Measurements from ENCODE around the gene WHRN.

WHRN gene

DNA sequence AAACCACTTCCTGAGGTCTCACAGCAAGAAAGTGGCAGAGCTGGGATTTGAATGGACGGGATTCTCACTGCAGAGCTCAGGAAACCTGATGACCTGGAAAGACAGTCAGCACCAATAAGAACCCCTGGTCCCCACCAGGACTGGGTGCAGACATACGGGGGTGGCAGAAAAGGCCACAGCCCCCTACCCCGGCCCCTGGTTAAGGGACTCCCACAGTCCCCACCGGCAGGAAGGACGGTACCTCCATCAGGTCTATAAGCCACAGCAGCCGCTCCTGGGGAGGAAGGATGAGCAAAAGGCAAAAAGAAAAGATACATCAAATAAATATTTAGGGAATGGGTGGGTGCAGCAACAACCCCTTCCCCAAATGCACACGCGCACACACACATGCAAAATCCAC, 85.5 kb downstream of the WHRN start:
- Histone ChIP-seq H3K4me3 (ENCODE audit: low read depth, low read length) (no peak overlapping the region), H3K27me3 (ENCODE audit: insufficient read depth, low read length) (no peaks in the 10 kb centered on the region), H3K79me2 (ENCODE audit: control insufficient read depth, insufficient read depth, low read length, unreplicated experiment) (no peaks in the 10 kb centered on the region)

GRCh38 chr9:114418053-114418452, 87.2 kb downstream of the WHRN start:
- Histone ChIP-seq H3K27me3 (ENCODE audit: insufficient read depth, low read length) (no peaks in the 10 kb centered on the region), H3K36me3 (ENCODE audit: insufficient read depth, low read length) (no peaks in the 10 kb centered on the region), H3K27ac (ENCODE audit: low read depth, low read length) (no peak overlapping the region), H3K4me1 (ENCODE audit: control insufficient read depth, insufficient read depth, low read length, unreplicated experiment) (peaks cover 7% of the 10 kb centered on the region), H3K4me3 (ENCODE audit: low read depth, low read length) (no peak overlapping the region), H2AFZ (ENCODE audit: low read length, unreplicated experiment) (no peak overlapping the region), H3K79me2 (ENCODE audit: control insufficient read depth, insufficient read depth, low read length, unreplicated experiment) (no peaks in the 10 kb centered on the region)

More for the DNA sequence above, 85.5 kb downstream of the WHRN start:
- Histone ChIP-seq H3K27ac (ENCODE audit: low read depth, low read length) (no peak overlapping the region), H3K36me3 (ENCODE audit: insufficient read depth, low read length) (no peaks in the 10 kb centered on the region), H2AFZ (ENCODE audit: low read length, unreplicated experiment) (no peak overlapping the region), H3K4me1 (ENCODE audit: control insufficient read depth, insufficient read depth, low read length, unreplicated experiment) (peaks cover 7% of the 10 kb centered on the region)

GRCh38 chr9:114417511-114417910, 87.8 kb downstream of the WHRN start:
- H3K27ac ChIP-seq (ENCODE audit: low read depth, low read length): no peak overlapping the region
- H2AFZ ChIP-seq (ENCODE audit: low read length, unreplicated experiment): no peak overlapping the region
- no peaks in the 10 kb centered on the region for H3K36me3 ChIP-seq (ENCODE audit: insufficient read depth, low read length)
- H3K4me1 ChIP-seq (ENCODE audit: control insufficient read depth, insufficient read depth, low read length, unreplicated experiment): peaks cover 7% of the 10 kb centered on the region
- no peaks in the 10 kb centered on the region for H3K27me3 ChIP-seq (ENCODE audit: insufficient read depth, low read length)
- no peaks in the 10 kb centered on the region for H3K79me2 ChIP-seq (ENCODE audit: control insufficient read depth, insufficient read depth, low read length, unreplicated experiment)
- H3K4me3 ChIP-seq (ENCODE audit: low read depth, low read length): no peak overlapping the region

DNA sequence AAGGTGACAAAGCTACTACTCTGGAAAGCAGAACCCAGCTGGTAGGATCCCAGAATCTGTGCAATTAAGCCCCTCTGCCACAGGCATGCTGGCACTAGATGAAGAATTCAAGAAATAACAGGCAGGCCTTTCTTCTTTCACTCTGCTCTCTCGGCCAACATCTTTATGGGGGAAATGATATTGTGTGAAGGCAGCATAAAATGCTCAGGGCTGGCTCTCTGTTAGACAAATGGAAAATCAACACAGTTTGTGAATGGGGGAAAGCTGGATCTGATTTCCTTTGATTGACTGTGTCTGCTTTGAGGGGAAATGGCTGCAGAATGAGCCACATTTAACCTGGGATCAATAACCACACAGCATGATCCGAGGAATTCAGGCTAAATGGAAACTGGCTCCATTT, 88.4 kb downstream of the WHRN start:
- Histone ChIP-seq H3K27ac (ENCODE audit: low read depth, low read length) (no peak overlapping the region), H2AFZ (ENCODE audit: low read length, unreplicated experiment) (no peak overlapping the region), H3K27me3 (ENCODE audit: insufficient read depth, low read length) (no peaks in the 10 kb centered on the region)

GRCh38 chr9:114416290-114416689, 89.0 kb downstream of the WHRN start:
- Histone ChIP-seq H2AFZ (ENCODE audit: low read length, unreplicated experiment) (no peak overlapping the region), H3K27me3 (ENCODE audit: insufficient read depth, low read length) (no peaks in the 10 kb centered on the region), H3K27ac (ENCODE audit: low read depth, low read length) (no peak overlapping the region), H3K36me3 (ENCODE audit: insufficient read depth, low read length) (no peaks in the 10 kb centered on the region), H3K4me1 (ENCODE audit: control insufficient read depth, insufficient read depth, low read length, unreplicated experiment) (peaks cover 7% of the 10 kb centered on the region), H3K79me2 (ENCODE audit: control insufficient read depth, insufficient read depth, low read length, unreplicated experiment) (no peaks in the 10 kb centered on the region), H3K4me3 (ENCODE audit: low read depth, low read length) (no peak overlapping the region)

More for the DNA sequence above, 88.4 kb downstream of the WHRN start:
- H3K4me1 ChIP-seq (ENCODE audit: control insufficient read depth, insufficient read depth, low read length, unreplicated experiment): peaks cover 7% of the 10 kb centered on the region
- no peaks in the 10 kb centered on the region for H3K36me3 ChIP-seq (ENCODE audit: insufficient read depth, low read length)
- no peaks in the 10 kb centered on the region for H3K79me2 ChIP-seq (ENCODE audit: control insufficient read depth, insufficient read depth, low read length, unreplicated experiment)
- H3K4me3 ChIP-seq (ENCODE audit: low read depth, low read length): no peak overlapping the region

DNA sequence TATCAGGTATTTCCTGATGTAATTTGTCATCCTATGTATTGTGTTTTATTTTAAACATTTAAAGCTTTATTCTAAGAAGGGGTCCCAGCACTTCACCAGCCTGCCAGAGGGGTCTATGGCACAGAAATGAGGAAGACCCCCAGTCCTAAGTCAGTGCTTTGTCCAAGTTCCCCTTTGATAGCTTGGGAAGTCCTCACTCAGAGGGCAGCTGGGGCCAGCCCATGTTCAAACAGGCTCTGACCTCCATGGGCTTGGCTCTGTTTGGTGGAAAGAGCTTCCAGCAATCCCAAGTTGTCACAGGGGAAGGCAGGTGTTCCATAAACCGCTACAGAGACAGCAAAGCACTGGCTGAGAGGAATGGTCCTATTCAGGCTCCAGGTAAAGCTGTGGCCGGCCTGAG, 90.9 kb downstream of the WHRN start:
- H3K36me3 ChIP-seq (ENCODE audit: insufficient read depth, low read length): no peaks in the 10 kb centered on the region
- no peak overlapping the region for H3K4me3 ChIP-seq (ENCODE audit: low read depth, low read length)
- no peaks in the 10 kb centered on the region for H3K27me3 ChIP-seq (ENCODE audit: insufficient read depth, low read length)
- no peak overlapping the region for H2AFZ ChIP-seq (ENCODE audit: low read length, unreplicated experiment)
- no peaks in the 10 kb centered on the region for H3K79me2 ChIP-seq (ENCODE audit: control insufficient read depth, insufficient read depth, low read length, unreplicated experiment)
- H3K27ac ChIP-seq (ENCODE audit: low read depth, low read length): no peak overlapping the region
- peaks cover 7% of the 10 kb centered on the region for H3K4me1 ChIP-seq (ENCODE audit: control insufficient read depth, insufficient read depth, low read length, unreplicated experiment)

DNA sequence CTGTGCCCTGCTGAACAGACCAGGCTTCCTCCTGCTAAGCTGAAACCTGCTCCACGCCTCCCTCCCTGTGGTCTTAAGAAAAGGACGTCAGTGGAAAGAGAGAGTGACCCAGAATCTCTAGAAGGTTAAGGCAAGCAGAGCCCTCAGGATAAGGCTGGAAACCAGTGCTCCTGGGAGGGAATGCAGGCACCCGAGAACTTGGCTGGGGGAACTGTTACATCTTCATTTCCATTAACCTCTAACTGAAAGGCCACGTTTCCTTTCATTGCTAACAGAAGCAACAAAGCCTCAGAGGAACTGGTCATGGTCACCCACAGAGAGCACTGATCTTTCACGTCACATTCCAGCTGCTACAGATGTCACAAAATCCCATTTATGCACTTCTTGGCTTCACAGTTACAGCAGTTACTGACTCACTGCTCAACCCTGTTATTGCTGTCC, 91.4 kb downstream of the WHRN start:
- Histone ChIP-seq H2AFZ (ENCODE audit: low read length, unreplicated experiment) (no peak overlapping the region), H3K4me3 (ENCODE audit: low read depth, low read length) (no peak overlapping the region)

DNA sequence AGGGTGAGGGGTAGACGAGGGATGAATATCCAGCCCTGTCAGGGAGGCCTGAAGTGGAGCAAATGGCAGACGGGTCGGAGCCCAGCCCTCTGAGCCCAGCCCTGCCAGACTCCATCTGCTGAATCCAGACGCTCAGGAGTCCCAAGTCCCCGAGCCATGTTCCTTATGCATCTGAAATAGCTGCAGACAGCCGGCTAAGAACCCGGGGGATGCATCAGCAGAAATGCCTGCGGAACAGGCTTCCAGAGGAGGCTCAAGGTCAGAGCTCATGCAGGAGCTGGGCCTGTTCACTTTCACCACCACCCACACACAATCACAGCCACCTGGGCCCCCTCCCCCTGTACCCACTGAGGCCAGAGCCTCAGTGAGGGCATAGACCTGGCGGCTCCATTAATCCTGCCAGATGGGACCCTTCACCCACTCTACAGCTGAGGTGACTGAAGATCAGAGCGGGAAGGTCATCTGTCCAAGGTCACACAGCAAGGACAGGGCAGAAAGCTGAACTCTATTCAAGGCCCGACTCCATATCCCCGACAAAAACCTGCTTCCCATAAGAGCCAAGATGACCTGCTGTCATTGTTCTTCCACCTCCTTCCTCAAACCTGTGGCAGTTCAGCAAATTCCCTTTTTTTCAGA, 93.1 kb downstream of the WHRN start:
- no peaks in the 10 kb centered on the region for H3K79me2 ChIP-seq (ENCODE audit: control insufficient read depth, insufficient read depth, low read length, unreplicated experiment)
- H3K27me3 ChIP-seq (ENCODE audit: insufficient read depth, low read length): no peaks in the 10 kb centered on the region
- H2AFZ ChIP-seq (ENCODE audit: low read length, unreplicated experiment): no peak overlapping the region
- peaks cover under 1% of the 10 kb centered on the region for H3K4me1 ChIP-seq (ENCODE audit: control insufficient read depth, insufficient read depth, low read length, unreplicated experiment)
- no peak overlapping the region for H3K4me3 ChIP-seq (ENCODE audit: low read depth, low read length)
- no peaks in the 10 kb centered on the region for H3K36me3 ChIP-seq (ENCODE audit: insufficient read depth, low read length)
- no peak overlapping the region for H3K27ac ChIP-seq (ENCODE audit: low read depth, low read length)

More for the DNA sequence above, 91.4 kb downstream of the WHRN start:
- Histone ChIP-seq H3K79me2 (ENCODE audit: control insufficient read depth, insufficient read depth, low read length, unreplicated experiment) (no peaks in the 10 kb centered on the region), H3K27me3 (ENCODE audit: insufficient read depth, low read length) (no peaks in the 10 kb centered on the region), H3K4me1 (ENCODE audit: control insufficient read depth, insufficient read depth, low read length, unreplicated experiment) (peaks cover 7% of the 10 kb centered on the region), H3K27ac (ENCODE audit: low read depth, low read length) (no peak overlapping the region), H3K36me3 (ENCODE audit: insufficient read depth, low read length) (no peaks in the 10 kb centered on the region)

GRCh38 chr9:114411452-114411851, 93.8 kb downstream of the WHRN start:
- H3K27me3 ChIP-seq (ENCODE audit: insufficient read depth, low read length): no peaks in the 10 kb centered on the region
- H2AFZ ChIP-seq (ENCODE audit: low read length, unreplicated experiment): no peak overlapping the region
- H3K27ac ChIP-seq (ENCODE audit: low read depth, low read length): no peak overlapping the region
- H3K36me3 ChIP-seq (ENCODE audit: insufficient read depth, low read length): no peaks in the 10 kb centered on the region
- H3K79me2 ChIP-seq (ENCODE audit: control insufficient read depth, insufficient read depth, low read length, unreplicated experiment): no peaks in the 10 kb centered on the region
- no peaks in the 10 kb centered on the region for H3K4me1 ChIP-seq (ENCODE audit: control insufficient read depth, insufficient read depth, low read length, unreplicated experiment)
- no peak overlapping the region for H3K4me3 ChIP-seq (ENCODE audit: low read depth, low read length)

DNA sequence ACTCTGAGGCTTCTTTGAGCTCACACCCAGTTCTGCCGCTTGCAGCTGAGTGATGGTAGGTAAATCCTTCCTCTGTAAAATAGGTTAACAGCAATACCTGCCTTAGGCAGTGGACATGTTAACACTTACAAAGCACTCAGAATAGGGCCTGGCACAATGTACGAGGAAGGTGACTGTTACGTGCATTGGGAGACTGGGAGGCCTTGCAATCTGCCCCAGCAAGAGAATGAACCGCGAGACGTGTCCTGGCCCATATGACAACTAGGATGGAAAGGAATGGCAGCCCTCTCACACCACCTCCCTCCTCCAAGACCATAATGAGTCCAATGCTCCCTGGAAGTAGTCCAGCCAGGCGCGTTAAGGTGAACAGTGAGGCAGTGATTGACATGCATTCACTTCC, 94.4 kb downstream of the WHRN start:
- H3K36me3 ChIP-seq (ENCODE audit: insufficient read depth, low read length): no peaks in the 10 kb centered on the region
- H2AFZ ChIP-seq (ENCODE audit: low read length, unreplicated experiment): no peak overlapping the region
- no peak overlapping the region for H3K4me3 ChIP-seq (ENCODE audit: low read depth, low read length)
- no peaks in the 10 kb centered on the region for H3K27me3 ChIP-seq (ENCODE audit: insufficient read depth, low read length)
- no peaks in the 10 kb centered on the region for H3K4me1 ChIP-seq (ENCODE audit: control insufficient read depth, insufficient read depth, low read length, unreplicated experiment)
- no peak overlapping the region for H3K27ac ChIP-seq (ENCODE audit: low read depth, low read length)
- no peaks in the 10 kb centered on the region for H3K79me2 ChIP-seq (ENCODE audit: control insufficient read depth, insufficient read depth, low read length, unreplicated experiment)

GRCh38 chr9:114409842-114410241, 95.4 kb downstream of the WHRN start:
- no peaks in the 10 kb centered on the region for H3K36me3 ChIP-seq (ENCODE audit: insufficient read depth, low read length)
- no peak overlapping the region for H3K27ac ChIP-seq (ENCODE audit: low read depth, low read length)
- no peak overlapping the region for H3K4me3 ChIP-seq (ENCODE audit: low read depth, low read length)
- H2AFZ ChIP-seq (ENCODE audit: low read length, unreplicated experiment): no peak overlapping the region
- H3K4me1 ChIP-seq (ENCODE audit: control insufficient read depth, insufficient read depth, low read length, unreplicated experiment): no peaks in the 10 kb centered on the region
- no peaks in the 10 kb centered on the region for H3K79me2 ChIP-seq (ENCODE audit: control insufficient read depth, insufficient read depth, low read length, unreplicated experiment)
- H3K27me3 ChIP-seq (ENCODE audit: insufficient read depth, low read length): no peaks in the 10 kb centered on the region

Measured in ACC112 (cell line).